T-helper 1 cell treated with Interleukin-12 subunit alpha and Interleukin-12 subunit beta and Interleukin-4 antibody, amounts not matched to agents 30 μg/mL and 1 μg/mL, for 36 hours (primary cell): ENCODE results near the gene SFR1.
A peak's percentile ranks its signal among the peaks of the same experiment; 100 is the strongest.

Experiments used
- H3K27ac Mint-ChIP-seq: one replicate; pipeline ENCODE4 v1.8.0; 2021; ENCODE audit warnings: mild to moderate bottlenecking, mixed read lengths
- H3K27me3 Mint-ChIP-seq: one replicate; pipeline ENCODE4 v1.8.0; 2021; ENCODE audit warnings: low read depth, mixed read lengths
- H3K36me3 Mint-ChIP-seq: one replicate; pipeline ENCODE4 v1.8.0; 2021; ENCODE audit warnings: low read depth, mixed read lengths
- H3K4me1 Mint-ChIP-seq: one replicate; pipeline ENCODE4 v1.8.0; 2021; ENCODE audit warnings: low read depth, mixed read lengths
- H3K4me3 Mint-ChIP-seq: one replicate; pipeline ENCODE4 v1.8.0; 2021; ENCODE audit warnings: mild to moderate bottlenecking, moderate library complexity, mixed read lengths
- H3K9me3 Mint-ChIP-seq: one replicate; pipeline ENCODE4 v1.8.0; 2021; ENCODE audit warnings: mixed read lengths

SFR1 gene

GRCh38 chr10:104120903-104121484 is 977 bp upstream of the SFR1 start:
- peak overlapping the region; percentile 88 for H3K4me3 Mint-ChIP-seq
- H3K4me1 Mint-ChIP-seq = peaks cover 31% of the 10 kb centered on the region
- H3K9me3 Mint-ChIP-seq = no peaks in the 10 kb centered on the region
- H3K27me3 Mint-ChIP-seq = peaks cover 9% of the 10 kb centered on the region
- peak overlapping the region; percentile 99 for H3K27ac Mint-ChIP-seq
- H3K36me3 Mint-ChIP-seq = peaks cover 9% of the 10 kb centered on the region

GRCh38 chr10:104122225-104123107 is 495 bp downstream of the SFR1 start:
- peak overlapping the region; percentile 99 for H3K27ac Mint-ChIP-seq
- H3K36me3 Mint-ChIP-seq = peaks cover 11% of the 10 kb centered on the region
- peak overlapping the region; percentile 88 for H3K4me3 Mint-ChIP-seq
- peaks cover 4% of the 10 kb centered on the region for H3K27me3 Mint-ChIP-seq
- no peaks in the 10 kb centered on the region for H3K9me3 Mint-ChIP-seq
- peaks cover 38% of the 10 kb centered on the region for H3K4me1 Mint-ChIP-seq

- peak overlapping the region; percentile 88 for H3K4me3 Mint-ChIP-seq
- no peaks in the 10 kb centered on the region for H3K9me3 Mint-ChIP-seq
- H3K4me1 Mint-ChIP-seq = peaks cover 40% of the 10 kb centered on the region
- peak overlapping the region; percentile 29 for H3K27ac Mint-ChIP-seq
- peaks cover 11% of the 10 kb centered on the region for H3K36me3 Mint-ChIP-seq
- H3K27me3 Mint-ChIP-seq = no peaks in the 10 kb centered on the region
Measured at GRCh38 chr10:104123397-104123796, 1.4 kb downstream of the SFR1 start.

- H3K27ac Mint-ChIP-seq = no peak overlapping the region
- H3K9me3 Mint-ChIP-seq = no peaks in the 10 kb centered on the region
- H3K4me1 Mint-ChIP-seq = peaks cover 26% of the 10 kb centered on the region
- no peak overlapping the region for H3K4me3 Mint-ChIP-seq
- H3K27me3 Mint-ChIP-seq = peaks cover 3% of the 10 kb centered on the region
- peaks cover 11% of the 10 kb centered on the region for H3K36me3 Mint-ChIP-seq
Measured at GRCh38 chr10:104127411-104127810, 5.4 kb downstream of the SFR1 start.

GRCh38 chr10:104128214-104128613 is 6.2 kb downstream of the SFR1 start:
- no peak overlapping the region for H3K4me3 Mint-ChIP-seq
- H3K27ac Mint-ChIP-seq = no peak overlapping the region
- H3K9me3 Mint-ChIP-seq = no peaks in the 10 kb centered on the region
- H3K36me3 Mint-ChIP-seq = peaks cover 11% of the 10 kb centered on the region
- peaks cover 20% of the 10 kb centered on the region for H3K4me1 Mint-ChIP-seq
- H3K27me3 Mint-ChIP-seq = peaks cover 11% of the 10 kb centered on the region

- H3K36me3 Mint-ChIP-seq = peaks cover 8% of the 10 kb centered on the region
- H3K4me3 Mint-ChIP-seq = no peak overlapping the region
- H3K9me3 Mint-ChIP-seq = no peaks in the 10 kb centered on the region
- H3K27me3 Mint-ChIP-seq = peaks cover 27% of the 10 kb centered on the region
- H3K4me1 Mint-ChIP-seq = peaks cover 13% of the 10 kb centered on the region
- no peak overlapping the region for H3K27ac Mint-ChIP-seq
Measured at GRCh38 chr10:104130041-104130440, 8.1 kb downstream of the SFR1 start.

GRCh38 chr10:104138131-104138530 is 16.2 kb downstream of the SFR1 start:
- H3K36me3 Mint-ChIP-seq = no peaks in the 10 kb centered on the region
- H3K4me3 Mint-ChIP-seq = no peak overlapping the region
- H3K9me3 Mint-ChIP-seq = no peaks in the 10 kb centered on the region
- H3K27ac Mint-ChIP-seq = no peak overlapping the region
- H3K27me3 Mint-ChIP-seq = peaks cover 44% of the 10 kb centered on the region
- H3K4me1 Mint-ChIP-seq = no peaks in the 10 kb centered on the region

- Mint-ChIP-seq H3K27ac (no peak overlapping the region), H3K9me3 (no peaks in the 10 kb centered on the region), H3K27me3 (peaks cover 44% of the 10 kb centered on the region), H3K4me1 (no peaks in the 10 kb centered on the region), H3K4me3 (no peak overlapping the region), H3K36me3 (no peaks in the 10 kb centered on the region)
Measured at GRCh38 chr10:104139221-104139620, 17.2 kb downstream of the SFR1 start.

- H3K27me3 Mint-ChIP-seq = peaks cover 51% of the 10 kb centered on the region
- H3K27ac Mint-ChIP-seq = no peak overlapping the region
- H3K4me1 Mint-ChIP-seq = no peaks in the 10 kb centered on the region
- no peaks in the 10 kb centered on the region for H3K36me3 Mint-ChIP-seq
- no peaks in the 10 kb centered on the region for H3K9me3 Mint-ChIP-seq
- no peak overlapping the region for H3K4me3 Mint-ChIP-seq
Measured at GRCh38 chr10:104142081-104142480, 20.1 kb downstream of the SFR1 start.

- no peaks in the 10 kb centered on the region for H3K36me3 Mint-ChIP-seq
- no peaks in the 10 kb centered on the region for H3K4me1 Mint-ChIP-seq
- no peaks in the 10 kb centered on the region for H3K9me3 Mint-ChIP-seq
- H3K27me3 Mint-ChIP-seq = peaks cover 47% of the 10 kb centered on the region
- H3K4me3 Mint-ChIP-seq = no peak overlapping the region
- no peak overlapping the region for H3K27ac Mint-ChIP-seq
Measured at GRCh38 chr10:104143829-104144228, 21.9 kb downstream of the SFR1 start.

GRCh38 chr10:104144931-104145330 is 23.0 kb downstream of the SFR1 start:
- peaks cover under 1% of the 10 kb centered on the region for H3K9me3 Mint-ChIP-seq
- no peaks in the 10 kb centered on the region for H3K4me1 Mint-ChIP-seq
- no peak overlapping the region for H3K4me3 Mint-ChIP-seq
- no peaks in the 10 kb centered on the region for H3K36me3 Mint-ChIP-seq
- H3K27ac Mint-ChIP-seq = no peak overlapping the region
- peaks cover 48% of the 10 kb centered on the region for H3K27me3 Mint-ChIP-seq

- peaks cover 17% of the 10 kb centered on the region for H3K9me3 Mint-ChIP-seq
- no peaks in the 10 kb centered on the region for H3K4me1 Mint-ChIP-seq
- H3K27ac Mint-ChIP-seq = no peak overlapping the region
- H3K36me3 Mint-ChIP-seq = peaks cover 3% of the 10 kb centered on the region
- H3K4me3 Mint-ChIP-seq = no peak overlapping the region
- peaks cover 52% of the 10 kb centered on the region for H3K27me3 Mint-ChIP-seq
Measured at GRCh38 chr10:104146882-104147281, 24.9 kb downstream of the SFR1 start.

GRCh38 chr10:104150139-104150538 is 28.2 kb downstream of the SFR1 start:
- Mint-ChIP-seq H3K36me3 (peaks cover 6% of the 10 kb centered on the region), H3K27me3 (peaks cover 49% of the 10 kb centered on the region), H3K4me3 (no peak overlapping the region), H3K27ac (no peak overlapping the region), H3K9me3 (peaks cover 26% of the 10 kb centered on the region), H3K4me1 (no peaks in the 10 kb centered on the region)

- Mint-ChIP-seq H3K4me3 (no peak overlapping the region), H3K27me3 (peaks cover 49% of the 10 kb centered on the region), H3K27ac (no peak overlapping the region), H3K36me3 (peaks cover 6% of the 10 kb centered on the region), H3K9me3 (peaks cover 26% of the 10 kb centered on the region), H3K4me1 (no peaks in the 10 kb centered on the region)
Measured at GRCh38 chr10:104151737-104152136, 29.8 kb downstream of the SFR1 start.

- no peaks in the 10 kb centered on the region for H3K4me1 Mint-ChIP-seq
- peaks cover 19% of the 10 kb centered on the region for H3K9me3 Mint-ChIP-seq
- peaks cover 50% of the 10 kb centered on the region for H3K27me3 Mint-ChIP-seq
- H3K36me3 Mint-ChIP-seq = peaks cover 6% of the 10 kb centered on the region
- H3K4me3 Mint-ChIP-seq = no peak overlapping the region
- no peak overlapping the region for H3K27ac Mint-ChIP-seq
Measured at GRCh38 chr10:104155591-104155990, 33.6 kb downstream of the SFR1 start.
